ENCODE data around the gene TOMM7. TPM values are rescaled to one million over a fixed set of nuclear protein-coding genes. Genes with fewer than 3 reads are reported as not detected.

TOMM7 gene
- total RNA-seq (100 to 1,000 TPM in 8 of 9 donors, 10 to 100 TPM in 1; 94.2 to 574 (median 430) TPM), polyA plus RNA-seq (100 to 1,000 TPM; 185 to 326 (median 199) TPM)
- long read RNA-seq, donor 1, transcript TOMM7-201 (3 exons, 778 nt) = major isoform, 494 of 616 reads
- long read RNA-seq, donor 1, transcript TOMM7-205 (2 exons, 551 nt) = minor isoform, 58 of 616 reads
- long read RNA-seq, donor 1, partial matches to known transcripts = 39 of 616 reads
- long read RNA-seq, donor 1, other reads (novel, unspliced or antisense) = 21 of 616 reads
- long read RNA-seq, donor 2, transcript TOMM7-205 (2 exons, 551 nt) = minor isoform, 43 of 379 reads
- long read RNA-seq, donor 2, transcript TOMM7-201 (3 exons, 778 nt) = major isoform, 318 of 379 reads
- long read RNA-seq, donor 2, partial matches to known transcripts = 0 of 379 reads
- long read RNA-seq, donor 2, other reads (novel, unspliced or antisense) = 14 of 379 reads
- long read RNA-seq, donor 3, transcript TOMM7-205 (2 exons, 551 nt) = minor isoform, 44 of 400 reads
- long read RNA-seq, donor 3, transcript TOMM7-201 (3 exons, 778 nt) = major isoform, 290 of 400 reads
- long read RNA-seq, donor 3, partial matches to known transcripts = 48 of 400 reads
- long read RNA-seq, donor 3, other reads (novel, unspliced or antisense) = 16 of 400 reads
- long read RNA-seq, donor 4, transcript TOMM7-201 (3 exons, 778 nt) = major isoform, 459 of 468 reads
- long read RNA-seq, donor 4, partial matches to known transcripts = 0 of 468 reads
- long read RNA-seq, donor 4, other reads (novel, unspliced or antisense) = 8 of 468 reads
- long read RNA-seq, donor 5, transcript TOMM7-201 (3 exons, 778 nt) = major isoform, 264 of 274 reads
- long read RNA-seq, donor 5, partial matches to known transcripts = 5 of 274 reads
- long read RNA-seq, donor 5, other reads (novel, unspliced or antisense) = 3 of 274 reads
- long read RNA-seq, donor 6, transcript TOMM7-204 (2 exons, 731 nt) = minor isoform, 8 of 406 reads
- long read RNA-seq, donor 6, transcript TOMM7-201 (3 exons, 778 nt) = major isoform, 393 of 406 reads
- long read RNA-seq, donor 6, partial matches to known transcripts = 0 of 406 reads
- long read RNA-seq, donor 6, other reads (novel, unspliced or antisense) = 5 of 406 reads
- long read RNA-seq, donor 7, transcript TOMM7-201 (3 exons, 778 nt) = major isoform, 245 of 307 reads
- long read RNA-seq, donor 7, transcript TOMM7-205 (2 exons, 551 nt) = minor isoform, 23 of 307 reads
- long read RNA-seq, donor 7, partial matches to known transcripts = 30 of 307 reads
- long read RNA-seq, donor 7, other reads (novel, unspliced or antisense) = 9 of 307 reads
- long read RNA-seq, donor 8, transcript TOMM7-201 (3 exons, 778 nt) = major isoform, 475 of 551 reads
- long read RNA-seq, donor 8, transcript TOMM7-205 (2 exons, 551 nt) = minor isoform, 28 of 551 reads
- long read RNA-seq, donor 8, partial matches to known transcripts = 20 of 551 reads
- long read RNA-seq, donor 8, other reads (novel, unspliced or antisense) = 25 of 551 reads
- long read RNA-seq, donor 9, transcript TOMM7-201 (3 exons, 778 nt) = major isoform, 292 of 355 reads
- long read RNA-seq, donor 9, transcript TOMM7-205 (2 exons, 551 nt) = minor isoform, 49 of 355 reads
- long read RNA-seq, donor 9, partial matches to known transcripts = 0 of 355 reads
- long read RNA-seq, donor 9, other reads (novel, unspliced or antisense) = 12 of 355 reads
- long read RNA-seq, donor 10, transcript TOMM7-201 (3 exons, 778 nt) = major isoform, 147 of 190 reads
- long read RNA-seq, donor 10, transcript TOMM7-205 (2 exons, 551 nt) = minor isoform, 8 of 190 reads
- long read RNA-seq, donor 10, partial matches to known transcripts = 29 of 190 reads
- long read RNA-seq, donor 10, other reads (novel, unspliced or antisense) = 5 of 190 reads

- TF ChIP-seq POLR2A (IDR thresholded peaks at IDR 0.05) (peak; percentile 52 to 71), CTCF (IDR thresholded peaks at IDR 0.05) (peak; percentile 33 to 59 (median 50))
- H3K9me3 ChIP-seq (replicated peaks in 1 of 3) = no peaks in the 10 kb centered on the region
- DNase-seq = peak; percentile 89 to 95 (median 92)
- H3K4me1 ChIP-seq (replicated peaks in 1 of 2) = peaks cover 10 to 30% of the 10 kb centered on the region in 2 donors
- peak within 1 kb of the TSS; percentile 36 to 92 (median 64) for H3K4me3 ChIP-seq
- no peaks in the 10 kb centered on the region for H3K27me3 ChIP-seq
- no peaks in the 10 kb centered on the region for H3K36me3 ChIP-seq (replicated peaks in 1 of 2)
- WGBS, 4 donors = 0 to 2% (median 1%) methylated on average over 17 to 38 of the region's 38 CpGs
- peak within 1 kb of the TSS in 4 of 5 donors; percentile 30 to 89 (median 72) for H3K27ac ChIP-seq
- intact Hi-C loops (cut with DNase I) = no loop called here
Measured at GRCh38 chr7:22822486-22823141, at the start of gene TOMM7. Gene TOMM7 (minus strand): TSS chr7:22822849. CDS start chr7:22822779, 70 bp downstream.

DNA sequence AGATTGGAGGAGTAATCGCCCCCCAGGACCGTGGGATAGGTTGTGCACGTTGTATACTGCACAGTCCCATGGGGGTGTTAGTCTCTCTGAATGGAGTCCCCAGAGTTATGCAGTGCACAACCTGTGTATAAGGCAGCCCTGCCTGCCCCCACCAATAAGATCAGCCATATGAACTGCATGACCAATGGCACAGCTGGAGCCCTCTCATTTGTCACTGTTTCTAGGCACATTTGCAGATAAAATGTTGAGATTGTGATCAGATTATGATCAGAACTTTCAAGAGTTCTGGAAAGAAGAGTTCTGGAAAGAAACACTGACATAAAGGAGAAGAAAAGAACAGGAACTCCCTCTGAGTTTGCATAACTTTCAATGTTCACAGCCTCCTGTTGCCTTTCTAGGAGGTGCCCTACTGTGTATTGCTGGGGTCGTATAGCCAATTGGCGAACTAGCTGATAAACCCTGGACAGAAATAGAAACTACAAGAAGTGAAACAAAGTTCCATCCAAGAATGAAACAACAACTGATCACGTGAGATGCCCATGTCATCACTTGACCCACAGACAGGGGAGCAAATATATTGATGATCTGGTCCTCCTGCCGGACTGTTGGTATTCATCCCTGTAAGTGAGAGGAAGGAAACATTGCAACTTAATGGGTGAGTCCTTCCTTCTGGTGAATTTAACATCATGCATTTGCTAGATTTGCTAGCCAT is 49.6 kb upstream of the TOMM7 start:
- 71 to 79% (median 73%) methylated on average over 7 of the region's 7 CpGs for WGBS, 4 donors
- H3K4me3 ChIP-seq = no peak overlapping the region
- H3K4me1 ChIP-seq (replicated peaks in 1 of 2) = no peaks in the 10 kb centered on the region
- TF ChIP-seq POLR2A (IDR thresholded peaks at IDR 0.05) (no peak), CTCF (IDR thresholded peaks at IDR 0.05) (no peak)
- H3K36me3 ChIP-seq (replicated peaks in 1 of 2) = no peaks in the 10 kb centered on the region
- H3K9me3 ChIP-seq (replicated peaks in 1 of 3) = no peaks in the 10 kb centered on the region
- H3K27ac ChIP-seq = no peak overlapping the region
- no peaks in the 10 kb centered on the region for H3K27me3 ChIP-seq
- DNase-seq = no peak
- intact Hi-C loops (cut with DNase I) = no loop called here

- intact Hi-C loops (cut with DNase I) = no loop called here
- no peak overlapping the region for H3K27ac ChIP-seq
- H3K9me3 ChIP-seq (replicated peaks in 1 of 3) = no peaks in the 10 kb centered on the region
- H3K27me3 ChIP-seq = no peaks in the 10 kb centered on the region
- DNase-seq = no peak
- no peaks in the 10 kb centered on the region for H3K36me3 ChIP-seq (replicated peaks in 1 of 2)
- H3K4me1 ChIP-seq (replicated peaks in 1 of 2) = no peaks in the 10 kb centered on the region
- H3K4me3 ChIP-seq = no peak overlapping the region
- no peak for TF ChIP-seq CTCF (IDR thresholded peaks at IDR 0.05)
- no peak for TF ChIP-seq POLR2A (IDR thresholded peaks at IDR 0.05)
Measured at GRCh38 chr7:22871661-22872060, 49.0 kb upstream of the TOMM7 start.
